NCI-H774 (cell line): Measurements from ENCODE around the gene MPP3.
"Not testable (repeated sequence)": the region's sequence is repeated elsewhere in the genome, so short reads cannot be mapped to it uniquely, and the experiment has no call there.

ENCODE experiments used
- DNase-seq: peaks from one replicate; lab custom pipeline; 2025; lab: John Stamatoyannopoulos, UW

Gene MPP3

GRCh38 chr17:43861960-43862359 is 29.0 kb upstream of the MPP3 start:
- no peak for DNase-seq

- no peak for DNase-seq
Observed at GRCh38 chr17:43860927-43861622, 28.1 kb upstream of the MPP3 start.

- no peak for DNase-seq
Observed at GRCh38 chr17:43860077-43860725, 27.3 kb upstream of the MPP3 start.

- DNase-seq, result no peak
Observed at GRCh38 chr17:43857957-43858600, 25.1 kb upstream of the MPP3 start.

- DNase-seq, result no peak
Observed at GRCh38 chr17:43857141-43857540, 24.2 kb upstream of the MPP3 start.

GRCh38 chr17:43856141-43856540 is 23.2 kb upstream of the MPP3 start:
- DNase-seq, result no peak

- no peak for DNase-seq
Observed at GRCh38 chr17:43855061-43855460, 22.1 kb upstream of the MPP3 start.

- DNase-seq, result no peak
Observed at GRCh38 chr17:43854498-43854897, 21.6 kb upstream of the MPP3 start.

GRCh38 chr17:43853546-43853945 is 20.6 kb upstream of the MPP3 start:
- DNase-seq, result no peak

- no peak for DNase-seq
Observed at GRCh38 chr17:43852571-43852970, 19.6 kb upstream of the MPP3 start.

GRCh38 chr17:43849116-43849515 is 16.2 kb upstream of the MPP3 start:
- DNase-seq, result no peak

GRCh38 chr17:43848601-43849000 is 15.7 kb upstream of the MPP3 start:
- DNase-seq, result no peak

GRCh38 chr17:43846963-43847371 is 14.0 kb upstream of the MPP3 start, which contains the start of gene CD300LG:
TSS of gene CD300LG (plus strand) at chr17:43847176. CDS start at chr17:43847217, 41 bp downstream.
- no peak for DNase-seq

GRCh38 chr17:43846221-43846712 is 13.3 kb upstream of the MPP3 start:
- DNase-seq, result peak; percentile 72

GRCh38 chr17:43845766-43846165 is 12.8 kb upstream of the MPP3 start:
- DNase-seq, result no peak

GRCh38 chr17:43844241-43844640 is 11.3 kb upstream of the MPP3 start:
- DNase-seq, result no peak

- no peak for DNase-seq
Observed at GRCh38 chr17:43842975-43843325, 10.0 kb upstream of the MPP3 start.

- not testable (repeated sequence) for DNase-seq
Observed at GRCh38 chr17:43842091-43842974, 9.4 kb upstream of the MPP3 start.

GRCh38 chr17:43841282-43841681 is 8.3 kb upstream of the MPP3 start:
- DNase-seq, result no peak

- no peak for DNase-seq
Observed at GRCh38 chr17:43840814-43841213, 7.9 kb upstream of the MPP3 start.

GRCh38 chr17:43839670-43840108 is 6.7 kb upstream of the MPP3 start:
- DNase-seq, result peak; percentile 90

GRCh38 chr17:43834106-43834505 is 1.2 kb upstream of the MPP3 start:
- DNase-seq, result peak; percentile 7
